T-helper 2 cell treated with Interferon-gamma antibody and Interleukin-4, amounts not matched to agents 5 μg/mL and 100 μg/mL, for 36 hours (primary cell): ENCODE data around the gene SYNPR.

Experiments
- DNase-seq: peaks from one replicate; pipeline ENCODE4 v3.0.0; 2021; ENCODE audit warnings: low spot score
- H3K27ac Mint-ChIP-seq: one replicate; pipeline ENCODE4 v1.8.0; 2021; ENCODE audit warnings: mild to moderate bottlenecking, mixed read lengths
- H3K27me3 Mint-ChIP-seq: one replicate; pipeline ENCODE4 v1.8.0; 2021; ENCODE audit warnings: low read depth, mixed read lengths
- H3K36me3 Mint-ChIP-seq: one replicate; pipeline ENCODE4 v1.8.0; 2021; ENCODE audit warnings: low read depth, mixed read lengths
- H3K4me1 Mint-ChIP-seq: one replicate; pipeline ENCODE4 v1.8.0; 2021; ENCODE audit warnings: low read depth, mixed read lengths
- H3K4me3 Mint-ChIP-seq: one replicate; pipeline ENCODE4 v1.8.0; 2022; ENCODE audit warnings: mild to moderate bottlenecking, moderate library complexity, mixed read lengths
- H3K9me3 Mint-ChIP-seq: one replicate; pipeline ENCODE4 v1.8.0; 2021; ENCODE audit warnings: mixed read lengths

SYNPR gene

GRCh38 chr3:63279005-63279841 is 1.1 kb downstream of the SYNPR start:
- Mint-ChIP-seq H3K4me3 (no peak overlapping the region), H3K9me3 (no peaks in the 10 kb centered on the region), H3K27ac (no peak overlapping the region), H3K36me3 (no peaks in the 10 kb centered on the region), H3K4me1 (no peaks in the 10 kb centered on the region), H3K27me3 (peaks cover 27% of the 10 kb centered on the region)
- DNase-seq: no peak

- Mint-ChIP-seq H3K36me3 (no peaks in the 10 kb centered on the region), H3K4me1 (no peaks in the 10 kb centered on the region), H3K27me3 (no peaks in the 10 kb centered on the region), H3K9me3 (no peaks in the 10 kb centered on the region), H3K27ac (no peak overlapping the region), H3K4me3 (no peak overlapping the region)
- DNase-seq: no peak
These were observed 9.5 kb downstream of the SYNPR start for GRCh38 chr3:63287610-63288009.

- Mint-ChIP-seq H3K36me3 (no peaks in the 10 kb centered on the region), H3K9me3 (no peaks in the 10 kb centered on the region), H3K4me1 (no peaks in the 10 kb centered on the region), H3K4me3 (no peak overlapping the region), H3K27ac (no peak overlapping the region), H3K27me3 (no peaks in the 10 kb centered on the region)
- DNase-seq: no peak
These were observed 12.6 kb downstream of the SYNPR start for GRCh38 chr3:63290686-63291085.

- DNase-seq: no peak
- H3K4me1 Mint-ChIP-seq: no peaks in the 10 kb centered on the region
- no peaks in the 10 kb centered on the region for H3K27me3 Mint-ChIP-seq
- no peaks in the 10 kb centered on the region for H3K9me3 Mint-ChIP-seq
- H3K36me3 Mint-ChIP-seq: no peaks in the 10 kb centered on the region
- no peak overlapping the region for H3K4me3 Mint-ChIP-seq
- no peak overlapping the region for H3K27ac Mint-ChIP-seq
These were observed 16.2 kb downstream of the SYNPR start for GRCh38 chr3:63294332-63294731.

- H3K9me3 Mint-ChIP-seq: no peaks in the 10 kb centered on the region
- H3K4me3 Mint-ChIP-seq: no peak overlapping the region
- no peaks in the 10 kb centered on the region for H3K4me1 Mint-ChIP-seq
- no peaks in the 10 kb centered on the region for H3K36me3 Mint-ChIP-seq
- DNase-seq: no peak
- H3K27me3 Mint-ChIP-seq: no peaks in the 10 kb centered on the region
- H3K27ac Mint-ChIP-seq: no peak overlapping the region
These were observed 17.2 kb downstream of the SYNPR start for GRCh38 chr3:63295356-63295755.

- no peak for DNase-seq
- H3K4me3 Mint-ChIP-seq: no peak overlapping the region
- H3K27me3 Mint-ChIP-seq: no peaks in the 10 kb centered on the region
- H3K36me3 Mint-ChIP-seq: no peaks in the 10 kb centered on the region
- H3K9me3 Mint-ChIP-seq: no peaks in the 10 kb centered on the region
- no peak overlapping the region for H3K27ac Mint-ChIP-seq
- no peaks in the 10 kb centered on the region for H3K4me1 Mint-ChIP-seq
These were observed 17.7 kb downstream of the SYNPR start for GRCh38 chr3:63295806-63296205.

GRCh38 chr3:63296249-63296648 is 18.1 kb downstream of the SYNPR start:
- DNase-seq: no peak
- Mint-ChIP-seq H3K27me3 (no peaks in the 10 kb centered on the region), H3K4me3 (no peak overlapping the region), H3K9me3 (no peaks in the 10 kb centered on the region), H3K36me3 (no peaks in the 10 kb centered on the region), H3K4me1 (no peaks in the 10 kb centered on the region), H3K27ac (no peak overlapping the region)

GRCh38 chr3:63303238-63303637 is 25.1 kb downstream of the SYNPR start:
- no peaks in the 10 kb centered on the region for H3K4me1 Mint-ChIP-seq
- no peaks in the 10 kb centered on the region for H3K36me3 Mint-ChIP-seq
- no peak for DNase-seq
- H3K4me3 Mint-ChIP-seq: no peak overlapping the region
- H3K27me3 Mint-ChIP-seq: no peaks in the 10 kb centered on the region
- H3K27ac Mint-ChIP-seq: no peak overlapping the region
- no peaks in the 10 kb centered on the region for H3K9me3 Mint-ChIP-seq

GRCh38 chr3:63304421-63304820 is 26.3 kb downstream of the SYNPR start:
- no peaks in the 10 kb centered on the region for H3K27me3 Mint-ChIP-seq
- no peaks in the 10 kb centered on the region for H3K4me1 Mint-ChIP-seq
- H3K36me3 Mint-ChIP-seq: no peaks in the 10 kb centered on the region
- DNase-seq: no peak
- H3K27ac Mint-ChIP-seq: no peak overlapping the region
- H3K9me3 Mint-ChIP-seq: no peaks in the 10 kb centered on the region
- no peak overlapping the region for H3K4me3 Mint-ChIP-seq

- Mint-ChIP-seq H3K4me3 (no peak overlapping the region), H3K4me1 (no peaks in the 10 kb centered on the region), H3K27me3 (no peaks in the 10 kb centered on the region), H3K27ac (no peak overlapping the region), H3K9me3 (no peaks in the 10 kb centered on the region), H3K36me3 (no peaks in the 10 kb centered on the region)
- DNase-seq: no peak
These were observed 30.0 kb downstream of the SYNPR start for GRCh38 chr3:63308072-63308471.

- no peaks in the 10 kb centered on the region for H3K27me3 Mint-ChIP-seq
- no peak for DNase-seq
- H3K36me3 Mint-ChIP-seq: no peaks in the 10 kb centered on the region
- H3K4me3 Mint-ChIP-seq: no peak overlapping the region
- H3K9me3 Mint-ChIP-seq: no peaks in the 10 kb centered on the region
- no peak overlapping the region for H3K27ac Mint-ChIP-seq
- H3K4me1 Mint-ChIP-seq: no peaks in the 10 kb centered on the region
These were observed 31.7 kb downstream of the SYNPR start for GRCh38 chr3:63309768-63310167.

- H3K27me3 Mint-ChIP-seq: peaks cover 2% of the 10 kb centered on the region
- H3K9me3 Mint-ChIP-seq: no peaks in the 10 kb centered on the region
These were observed 45.7 kb downstream of the SYNPR start for GRCh38 chr3:63323766-63324165.

GRCh38 chr3:63324621-63325020 is 46.5 kb downstream of the SYNPR start:
- H3K27ac Mint-ChIP-seq: no peak overlapping the region
- no peak overlapping the region for H3K4me3 Mint-ChIP-seq
- H3K36me3 Mint-ChIP-seq: no peaks in the 10 kb centered on the region
- H3K4me1 Mint-ChIP-seq: no peaks in the 10 kb centered on the region
- H3K27me3 Mint-ChIP-seq: peaks cover 2% of the 10 kb centered on the region
- H3K9me3 Mint-ChIP-seq: no peaks in the 10 kb centered on the region
- no peak for DNase-seq

More at GRCh38 chr3:63323766-63324165, 45.7 kb downstream of the SYNPR start:
- H3K4me1 Mint-ChIP-seq: no peaks in the 10 kb centered on the region
- no peak overlapping the region for H3K27ac Mint-ChIP-seq
- no peaks in the 10 kb centered on the region for H3K36me3 Mint-ChIP-seq
- no peak for DNase-seq
- no peak overlapping the region for H3K4me3 Mint-ChIP-seq

GRCh38 chr3:63325386-63325785 is 47.3 kb downstream of the SYNPR start:
- Mint-ChIP-seq H3K36me3 (no peaks in the 10 kb centered on the region), H3K4me3 (no peak overlapping the region), H3K27ac (no peak overlapping the region), H3K4me1 (no peaks in the 10 kb centered on the region), H3K9me3 (no peaks in the 10 kb centered on the region), H3K27me3 (peaks cover 2% of the 10 kb centered on the region)
- no peak for DNase-seq

- no peak for DNase-seq
- H3K4me1 Mint-ChIP-seq: no peaks in the 10 kb centered on the region
- peaks cover 2% of the 10 kb centered on the region for H3K27me3 Mint-ChIP-seq
- H3K9me3 Mint-ChIP-seq: no peaks in the 10 kb centered on the region
- no peak overlapping the region for H3K4me3 Mint-ChIP-seq
- no peaks in the 10 kb centered on the region for H3K36me3 Mint-ChIP-seq
- H3K27ac Mint-ChIP-seq: no peak overlapping the region
These were observed 50.3 kb downstream of the SYNPR start for GRCh38 chr3:63328365-63328764.
